Glutamatergic neuron (in vitro differentiated cells): ENCODE data around the gene FRRS1. TPM values are rescaled to one million over a fixed set of nuclear protein-coding genes. Genes with fewer than 3 reads are reported as not detected.

Experiments
- DNase-seq: peaks from one replicate; pipeline ENCODE4 v3.0.0; 2022
- H3K27ac Mint-ChIP-seq: one replicate; pipeline ENCODE4 v1.8.0; 2020; ENCODE audit warnings: mild to moderate bottlenecking, mixed read lengths, inconsistent platforms; ENCODE audit not compliant: unreplicated experiment
- H3K27me3 Mint-ChIP-seq: one replicate; pipeline ENCODE4 v1.8.0; 2020; ENCODE audit warnings: mild to moderate bottlenecking, moderate library complexity, mixed read lengths, inconsistent platforms; ENCODE audit not compliant: unreplicated experiment
- H3K36me3 Mint-ChIP-seq: one replicate; pipeline ENCODE4 v1.8.0; 2020; ENCODE audit warnings: mild to moderate bottlenecking, mixed read lengths, inconsistent platforms; ENCODE audit not compliant: unreplicated experiment
- H3K4me1 Mint-ChIP-seq: one replicate; pipeline ENCODE4 v1.8.0; 2020; ENCODE audit warnings: mild to moderate bottlenecking, low read depth, mixed read lengths, inconsistent platforms; ENCODE audit not compliant: unreplicated experiment
- H3K4me3 Mint-ChIP-seq: one replicate; pipeline ENCODE4 v1.8.0; 2020; ENCODE audit warnings: mild to moderate bottlenecking, mixed read lengths, inconsistent platforms; ENCODE audit not compliant: unreplicated experiment
- H3K9me3 Mint-ChIP-seq: one replicate; pipeline ENCODE4 v1.8.0; 2020; ENCODE audit warnings: mild to moderate bottlenecking, moderate library complexity, mixed read lengths, inconsistent platforms; ENCODE audit not compliant: unreplicated experiment
- CTCF ChIP-seq: fragments of 200-600 bp; sonication (generic); IDR thresholded peaks from one replicate; pipeline ENCODE4 v1.5.0; 2021; ENCODE audit not compliant: partially characterized antibody, unreplicated experiment
- total RNA-seq: library from RNA; stranded (reverse); fragmentation: NEBNext Ultra II Directional; extraction: Animal tissue kit (Norgen Biotek cat#: 25700); gene quantifications from one replicate; pipeline ENCODE4 v1.2.1, GENCODE V29; 2021; ENCODE audit not compliant: unreplicated experiment

The FRRS1 gene
- total RNA-seq, 1 donor from 2014 or later: 1.3 TPM

GRCh38 chr1:99713006-99713405 lies 53.4 kb downstream of the FRRS1 start:
- H3K4me1 Mint-ChIP-seq: no peaks in the 10 kb centered on the region
- no peak for TF ChIP-seq CTCF
- no peak overlapping the region for H3K27ac Mint-ChIP-seq
- peaks cover 5% of the 10 kb centered on the region for H3K36me3 Mint-ChIP-seq
- H3K9me3 Mint-ChIP-seq: no peaks in the 10 kb centered on the region
- DNase-seq: no peak
- no peak overlapping the region for H3K4me3 Mint-ChIP-seq
- H3K27me3 Mint-ChIP-seq: no peaks in the 10 kb centered on the region

- TF ChIP-seq CTCF: no peak
- no peaks in the 10 kb centered on the region for H3K9me3 Mint-ChIP-seq
- no peaks in the 10 kb centered on the region for H3K27me3 Mint-ChIP-seq
- H3K4me3 Mint-ChIP-seq: no peak overlapping the region
- H3K27ac Mint-ChIP-seq: no peak overlapping the region
- no peak for DNase-seq
- peaks cover 5% of the 10 kb centered on the region for H3K36me3 Mint-ChIP-seq
- no peaks in the 10 kb centered on the region for H3K4me1 Mint-ChIP-seq
These were observed 55.4 kb downstream of the FRRS1 start for GRCh38 chr1:99710994-99711393.

GRCh38 chr1:99707535-99708142 lies 58.8 kb downstream of the FRRS1 start:
- H3K27me3 Mint-ChIP-seq: no peaks in the 10 kb centered on the region
- DNase-seq: peak; percentile 80
- no peaks in the 10 kb centered on the region for H3K9me3 Mint-ChIP-seq
- no peaks in the 10 kb centered on the region for H3K4me1 Mint-ChIP-seq
- no peak overlapping the region for H3K27ac Mint-ChIP-seq
- TF ChIP-seq CTCF: peak; percentile 96
- H3K36me3 Mint-ChIP-seq: no peaks in the 10 kb centered on the region
- H3K4me3 Mint-ChIP-seq: no peak overlapping the region

- Mint-ChIP-seq H3K36me3 (no peaks in the 10 kb centered on the region), H3K9me3 (no peaks in the 10 kb centered on the region), H3K4me3 (no peak overlapping the region), H3K27me3 (no peaks in the 10 kb centered on the region), H3K4me1 (no peaks in the 10 kb centered on the region), H3K27ac (no peak overlapping the region)
- DNase-seq: no peak
- TF ChIP-seq CTCF: no peak
These were observed 61.0 kb downstream of the FRRS1 start for GRCh38 chr1:99705385-99705784.

- Mint-ChIP-seq H3K27me3 (no peaks in the 10 kb centered on the region), H3K4me3 (no peak overlapping the region), H3K36me3 (no peaks in the 10 kb centered on the region), H3K27ac (no peak overlapping the region), H3K4me1 (no peaks in the 10 kb centered on the region), H3K9me3 (no peaks in the 10 kb centered on the region)
- TF ChIP-seq CTCF: no peak
- no peak for DNase-seq
These were observed 62.0 kb downstream of the FRRS1 start for GRCh38 chr1:99704356-99704816.
